Stimulated activated CD8-positive, alpha-beta memory T cell treated with anti-CD3 and anti-CD28 coated beads, Interleukin-12 subunit alpha, Interleukin-12 subunit beta, amount 100 ng/mL, for 4 hours (primary cell): ENCODE data around the gene CDC34.

Experiments used
- DNase-seq: peaks from one replicate; pipeline ENCODE4 v3.0.0-alpha.2; 2020; ENCODE audit warnings: low read depth

CDC34 gene

GRCh38 chr19:588741-589692, 57.5 kb downstream of the CDC34 start:
- DNase-seq: no peak

GRCh38 chr19:589693-590395, 58.3 kb downstream of the CDC34 start, which contains the start of gene HCN2:
HCN2 (plus strand) TSS chr19:589881; CDS start chr19:589946, 65 bp downstream.
- no peak for DNase-seq

GRCh38 chr19:590396-590745, 58.8 kb downstream of the CDC34 start:
- no peak for DNase-seq

GRCh38 chr19:590750-591098, 59.2 kb downstream of the CDC34 start:
- DNase-seq: no peak

GRCh38 chr19:591099-591958, 59.8 kb downstream of the CDC34 start:
- DNase-seq: no peak
